H1 (cell line): ENCODE results near the gene LFNG. TPM values are rescaled to one million over a fixed set of nuclear protein-coding genes. Genes with fewer than 3 reads are reported as not detected.

Experiments
- CTCF ChIA-PET: fragments of 300-600 bp; sonication (Branson Sonifier 250); formaldehyde crosslinking; loops from one replicate; lab custom pipeline; 2021; ENCODE audit not compliant: partially characterized antibody; lab: Charles Lee
- POLR2A ChIA-PET: fragments of 300-600 bp; sonication (Branson Sonifier 250); formaldehyde crosslinking; loops from one replicate; lab custom pipeline; 2021; ENCODE audit warnings: inconsistent platforms; ENCODE audit not compliant: partially characterized antibody; lab: Charles Lee
- DNase-seq, 2 experiments: peaks; one replicate each; pipeline versions ENCODE4 v3.0.0 to v3.0.0-alpha.2; 2010 to 2022; ENCODE audit warnings: low spot score in 2 of 2, low read depth in 1 of 2, mixed read lengths in 1 of 2
- FAIRE-seq: peaks from 2 replicates; lab custom pipeline; 2011; peaks lifted over from hg19 to GRCh38; lab: Jason Lieb, UNC
- H2AFZ ChIP-seq: 2 replicates; pipeline ENCODE4 v1.8.1; 2012; ENCODE audit warnings: low read length, inconsistent platforms
- H2AK5ac ChIP-seq: 2 replicates; pipeline ENCODE4 v1.6.1; 2013; ENCODE audit warnings: low read depth, low read length
- H2BK120ac ChIP-seq: replicated peaks from 2 replicates; pipeline ENCODE3; 2013; ENCODE audit warnings: low read depth, low read length, inconsistent platforms
- H2BK12ac ChIP-seq: 2 replicates; pipeline ENCODE4 v1.6.1; 2013; ENCODE audit warnings: low read depth, low read length
- H2BK15ac ChIP-seq: 2 replicates; pipeline ENCODE4 v1.6.1; 2013; ENCODE audit warnings: low read length
- H2BK20ac ChIP-seq: 2 replicates; pipeline ENCODE4 v1.6.1; 2013; ENCODE audit warnings: low read length
- H2BK5ac ChIP-seq: 2 replicates; pipeline ENCODE4 v1.6.1; 2013; ENCODE audit warnings: low read depth, low read length
- H3K14ac ChIP-seq: 2 replicates; pipeline ENCODE4 v1.6.1; 2013; ENCODE audit warnings: inconsistent platforms; ENCODE audit not compliant: insufficient read length
- H3K18ac ChIP-seq: 2 replicates; pipeline ENCODE4 v1.6.1; 2013; ENCODE audit warnings: low read length; ENCODE audit errors: extremely low read depth
- H3K23ac ChIP-seq: 2 replicates; pipeline ENCODE4 v1.6.1; 2013; ENCODE audit warnings: inconsistent platforms; ENCODE audit not compliant: insufficient read length
- H3K23me2 ChIP-seq: 2 replicates; pipeline ENCODE4 v1.6.1; 2013; ENCODE audit warnings: low read depth, low read length
- H3K27ac ChIP-seq: 2 replicates; pipeline ENCODE4 v1.6.1; 2011; ENCODE audit warnings: low read depth, low read length, inconsistent platforms
- H3K27me3 ChIP-seq, 4 experiments: replicated peaks in 1 of 4; 1 replicate in 1 of 4; 2 replicates in 3 of 4; pipeline versions ENCODE4 v1.6.1 to v1.8.1; 2011 to 2013; ENCODE audit warnings: low read length in 3 of 4, mild to moderate bottlenecking in 3 of 4, inconsistent platforms in 2 of 4, mixed read lengths in 2 of 4, moderate library complexity in 1 of 4; ENCODE audit not compliant: control insufficient read depth in 3 of 4, insufficient read depth in 3 of 4; ENCODE audit errors: extremely low read depth in 1 of 4
- H3K36me3 ChIP-seq, 4 experiments: 2 replicates each; pipeline versions ENCODE4 v1.6.1 to v1.8.1; 2011 to 2013; ENCODE audit warnings: mild to moderate bottlenecking in 4 of 4, low read length in 3 of 4, moderate library complexity in 2 of 4, control low read depth in 1 of 4, inconsistent platforms in 1 of 4; ENCODE audit not compliant: insufficient read depth in 4 of 4, control insufficient read depth in 2 of 4
- H3K4ac ChIP-seq: replicated peaks from 2 replicates; pipeline ENCODE3; 2013; ENCODE audit warnings: low read length, low read depth, mixed read lengths, inconsistent platforms; ENCODE audit not compliant: insufficient read length
- H3K4me1 ChIP-seq, 4 experiments: replicated peaks in 1 of 4; 1 replicate in 1 of 4; 2 replicates in 3 of 4; pipeline versions ENCODE4 v1.6.1 to v1.8.1; 2011 to 2013; ENCODE audit warnings: low read length in 3 of 4, inconsistent platforms in 2 of 4, mixed read lengths in 1 of 4; ENCODE audit not compliant: insufficient read depth in 4 of 4, control insufficient read depth in 3 of 4
- H3K4me2 ChIP-seq, 2 experiments: 2 replicates each; pipeline versions ENCODE4 v1.6.1 to v1.8.1; 2011 to 2013; ENCODE audit warnings: low read depth in 2 of 2, low read length in 2 of 2, control low read depth in 1 of 2, inconsistent platforms in 1 of 2, mild to moderate bottlenecking in 1 of 2; ENCODE audit not compliant: insufficient read depth in 1 of 2
- H3K4me3 ChIP-seq, 4 experiments: fragments of 200-600, 300-600 bp in 1 of 4; sonication (generic), shearing (Covaris generic), sonication (Bioruptor Twin) in 1 of 4; 2 replicates each; pipeline versions ENCODE4 v1.5.1 to v1.8.1; 2011 to 2016; ENCODE audit warnings: low read length in 4 of 4, low read depth in 3 of 4, control low read depth in 2 of 4, inconsistent platforms in 2 of 4, mild to moderate bottlenecking in 2 of 4, mixed read lengths in 1 of 4, moderate library complexity in 1 of 4; ENCODE audit not compliant: insufficient read depth in 2 of 4; ENCODE audit errors: extremely low read depth in 1 of 4
- H3K56ac ChIP-seq: replicated peaks from 2 replicates; pipeline ENCODE3; 2013; ENCODE audit warnings: low read depth, mild to moderate bottlenecking, mixed read lengths, low read length, inconsistent platforms; ENCODE audit not compliant: insufficient read length
- H3K79me1 ChIP-seq: 2 replicates; pipeline ENCODE4 v1.6.1; 2013; ENCODE audit warnings: low read depth, low read length, control low read depth
- H3K79me2 ChIP-seq, 2 experiments: 2 replicates each; pipeline versions ENCODE4 v1.6.1 to v1.8.1; 2012 to 2013; ENCODE audit warnings: low read length in 2 of 2, mild to moderate bottlenecking in 2 of 2, inconsistent platforms in 1 of 2; ENCODE audit not compliant: insufficient read depth in 2 of 2, control insufficient read depth in 1 of 2
- H3K9ac ChIP-seq, 4 experiments: replicated peaks in 1 of 4; 1 replicate in 1 of 4; 2 replicates in 3 of 4; pipeline versions ENCODE4 v1.6.1 to v1.8.1; 2011 to 2013; ENCODE audit warnings: low read depth in 3 of 4, low read length in 3 of 4, control low read depth in 2 of 4, mild to moderate bottlenecking in 2 of 4, moderate library complexity in 2 of 4, inconsistent platforms in 1 of 4; ENCODE audit errors: extremely low read depth in 1 of 4
- H3K9me3 ChIP-seq, 2 experiments: 2 replicates each; pipeline versions ENCODE4 v1.6.1 to v1.8.1; 2012 to 2013; ENCODE audit warnings: mild to moderate bottlenecking in 2 of 2, moderate library complexity in 2 of 2, control low read depth in 1 of 2, inconsistent platforms in 1 of 2, low read depth in 1 of 2, low read length in 1 of 2, mixed read lengths in 1 of 2; ENCODE audit not compliant: insufficient read depth in 2 of 2
- H4K20me1 ChIP-seq, 2 experiments: replicated peaks in 1 of 2; 2 replicates each; pipeline versions ENCODE3 to v1.8.1; 2011 to 2013; ENCODE audit warnings: inconsistent platforms in 2 of 2, low read length in 2 of 2, mild to moderate bottlenecking in 1 of 2; ENCODE audit not compliant: insufficient read depth in 2 of 2, control insufficient read depth in 1 of 2
- H4K5ac ChIP-seq: 2 replicates; pipeline ENCODE4 v1.6.1; 2013; ENCODE audit warnings: low read length, low read depth, mixed read lengths, inconsistent platforms; ENCODE audit not compliant: insufficient read length
- H4K8ac ChIP-seq: 2 replicates; pipeline ENCODE4 v1.8.0; 2013; ENCODE audit warnings: mild to moderate bottlenecking, moderate library complexity, low read length, inconsistent platforms; ENCODE audit not compliant: insufficient read depth; ENCODE audit errors: extremely low read depth
- H4K91ac ChIP-seq: replicated peaks from 2 replicates; pipeline ENCODE3; 2013; ENCODE audit warnings: low read length, mixed read lengths, inconsistent platforms; ENCODE audit not compliant: insufficient read length
- KDM1A ChIP-seq: fragments of 200-600, 300-600 bp; sonication (generic); IDR thresholded peaks from 2 replicates; pipeline ENCODE4 v1.7.1; 2016; ENCODE audit warnings: mild to moderate bottlenecking, low read length, borderline replicate concordance
- KDM4A ChIP-seq: IDR thresholded peaks from one replicate; pipeline ENCODE4 v1.7.1; 2012; ENCODE audit warnings: low read depth, mild to moderate bottlenecking, moderate library complexity, low read length, inconsistent platforms; ENCODE audit not compliant: severe bottlenecking
- WGBS, 2 experiments: shearing (Covaris generic) in 1 of 2; methylation state at CpG; one replicate each; pipeline versions ENCODE4 v1.1.6 to v1.1.7; 2013 to 2015; ENCODE audit warnings: low lambda C conversion rate in 2 of 2, mixed read lengths in 2 of 2, inconsistent platforms in 1 of 2, low coverage in 1 of 2, missing lambda C conversion rate in 1 of 2; ENCODE audit not compliant: insufficient replicate concordance in 2 of 2, insufficient coverage in 1 of 2, insufficient read length in 1 of 2; ENCODE audit errors: extremely low coverage in 1 of 2, missing lambda C conversion rate in 1 of 2; 5-methylcytosine and 5-hydroxymethylcytosine counted together
- polyA plus RNA-seq, 7 experiments: library from polyadenylated mRNA; depleted of rRNA in 3 of 7; stranded (reverse) in 5 of 7; unstranded in 2 of 7; fragments of >200 nt in 5 of 7; fragments of 200-250 nt in 2 of 7; gene quantifications; 1 replicate in 5 of 7; 2 replicates in 1 of 7; 4 replicates in 1 of 7; pipeline versions ENCODE4 v1.2.1 to v1.2.3, GENCODE V29; 2011 to 2013; ENCODE audit warnings: missing spikeins in 2 of 7, mixed read lengths in 2 of 7
- total RNA-seq: library from RNA; stranded (reverse); fragmentation: NEBNext Ultra II Directional; extraction: Animal tissue kit (Norgen Biotek cat#: 25700); gene quantifications from 2 replicates; pipeline ENCODE4 v1.2.1, GENCODE V29; 2021

Gene LFNG
- total and polyA plus RNA-seq, 2 of the 8 experiments (the other 6 are each of a cell fraction or from before 2014, with no cell fraction given), result 31.6 to 35.6 TPM

DNA sequence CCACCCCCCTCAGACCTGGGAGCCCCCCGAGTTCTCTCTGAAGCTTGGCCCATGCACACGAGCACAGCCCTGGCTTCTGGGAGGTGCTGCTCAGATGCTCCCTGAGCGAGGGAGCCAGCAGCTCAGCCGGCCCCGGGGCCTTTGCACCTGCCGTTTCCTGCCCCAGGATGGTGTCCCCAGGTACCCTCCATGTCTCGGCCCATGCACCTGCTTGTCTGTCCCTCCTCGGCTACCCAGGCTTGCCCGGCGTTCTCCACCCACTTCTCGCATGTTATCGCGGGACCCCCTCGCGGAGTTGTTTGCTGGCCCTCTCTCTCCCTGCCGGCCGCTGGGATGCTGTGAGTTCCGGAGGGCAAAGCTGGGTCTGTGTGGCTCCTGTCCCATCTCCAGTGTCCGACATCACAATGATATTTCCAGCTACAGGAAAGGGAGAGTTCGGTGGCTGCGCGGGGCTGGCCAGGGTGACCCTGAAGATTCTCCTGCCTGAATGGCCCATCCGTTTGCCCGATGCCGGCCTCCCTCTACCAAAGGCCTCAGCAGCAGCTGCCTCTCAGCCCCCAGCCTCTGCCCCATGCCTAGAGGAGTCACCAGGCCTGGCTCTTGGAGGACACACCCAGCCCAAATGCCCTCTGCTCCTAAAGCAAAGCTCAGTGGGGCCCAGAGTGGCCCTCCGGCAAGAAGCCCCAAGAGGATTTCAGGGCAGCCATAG is 12.2 kb upstream of the LFNG start:
- Histone ChIP-seq H3K56ac (no peak overlapping the region), H3K4me1 (peaks cover 0 to 9% (median 3%) of the 10 kb centered on the region in 4 experiments; a peak in 3 of 7 replicates), H3K4ac (no peak overlapping the region), H3K23me2 (no peaks in the 10 kb centered on the region), H2AK5ac (no peak overlapping the region), H3K27ac (no peak overlapping the region), H3K9me3 (no peaks in the 10 kb centered on the region), H3K79me1 (no peaks in the 10 kb centered on the region), H2BK12ac (no peak overlapping the region), H3K18ac (no peak overlapping the region), H3K23ac (no peak overlapping the region), H4K5ac (no peak overlapping the region), H2AFZ (no peak overlapping the region), H3K36me3 (no peaks in the 10 kb centered on the region)
- FAIRE-seq, result no peak
- peak; percentile 40; the same call in 1 of the 2 replicates for TF ChIP-seq KDM1A
- TF ChIP-seq KDM4A, result no peak
- TF ChIP-seq, all 59 proteins: peak for 1
- H3K4me3 ChIP-seq, result no peak overlapping the region
- no peak overlapping the region for H2BK120ac ChIP-seq
- POLR2A ChIA-PET, result interaction anchor here (0.5 to 4.6 kb wide), 6 partner anchors 8 to 119 kb away, joined by 3 to 19 read pairs (median 4); no protein-coding TSS in a partner anchor
- H3K27me3 ChIP-seq, result no peaks in the 10 kb centered on the region
- no peak overlapping the region for H2BK20ac ChIP-seq
- H3K14ac ChIP-seq, result no peak overlapping the region
- WGBS, 2 experiments, result 85% methylated on average over 22 of the region's 26 CpGs; no CpG with 5 or more reads in 1 of the 2 experiments
- H3K9ac ChIP-seq, result no peak overlapping the region
- H2BK15ac ChIP-seq, result no peak overlapping the region; the same call in 1 of the 2 replicates
- H4K91ac ChIP-seq, result no peak overlapping the region
- H4K8ac ChIP-seq, result no peak overlapping the region
- no peak overlapping the region for H3K4me2 ChIP-seq
- no peaks in the 10 kb centered on the region for H3K79me2 ChIP-seq
- CTCF ChIA-PET, result interaction anchor here (0.7 to 1.6 kb wide), 6 partner anchors 8 to 37 kb away, joined by 3 to 4 read pairs (median 3); no protein-coding TSS in a partner anchor
- DNase-seq, result no peak
- H2BK5ac ChIP-seq, result 0 out of 2 replicates have a peak overlapping the region, but pooled peaks have one; percentile 2
- no peaks in the 10 kb centered on the region for H4K20me1 ChIP-seq
